PFSK-1 (cell line): ENCODE data around the gene ARL6IP5.

Experiments used
- FOXP2 ChIP-seq: optimal IDR thresholded peaks from 2 replicates; pipeline ENCODE3; 2011; ENCODE audit warnings: borderline replicate concordance, control low read depth, inconsistent platforms; ENCODE audit not compliant: insufficient read depth; ENCODE audit errors: extremely low read length, extremely low read depth
- POLR2AphosphoS5 ChIP-seq: IDR thresholded peaks from 2 replicates; pipeline ENCODE4 v1.6.1; 2012; ENCODE audit warnings: low read depth, mild to moderate bottlenecking, control low read depth, low read length, moderate library complexity
- SIN3A ChIP-seq: IDR thresholded peaks from 2 replicates; pipeline ENCODE4 v1.6.1; 2012; ENCODE audit warnings: mild to moderate bottlenecking, low read length, moderate library complexity, borderline replicate concordance; ENCODE audit not compliant: insufficient read depth
- TAF1 ChIP-seq: IDR thresholded peaks from 2 replicates; pipeline ENCODE4 v1.6.1; 2012; ENCODE audit warnings: low read length, control low read depth, borderline replicate concordance; ENCODE audit not compliant: insufficient read depth
- TF ChIP-seq, protein P1 (sequence below), 2 experiments: IDR thresholded peaks; 2 replicates each; pipeline versions ENCODE4 v1.6.1 to v1.8.0; 2011 to 2012; ENCODE audit warnings: low read depth in 2 of 2, low read length in 2 of 2, control low read depth in 1 of 2, inconsistent platforms in 1 of 2, mild to moderate bottlenecking in 1 of 2, moderate library complexity in 1 of 2; ENCODE audit not compliant: insufficient read depth in 1 of 2

Gene ARL6IP5

GRCh38 chr3:69142797-69143454, 58.2 kb downstream of the ARL6IP5 start:
- TF ChIP-seq FOXP2, result no peak
- TF ChIP-seq, protein P1, sequence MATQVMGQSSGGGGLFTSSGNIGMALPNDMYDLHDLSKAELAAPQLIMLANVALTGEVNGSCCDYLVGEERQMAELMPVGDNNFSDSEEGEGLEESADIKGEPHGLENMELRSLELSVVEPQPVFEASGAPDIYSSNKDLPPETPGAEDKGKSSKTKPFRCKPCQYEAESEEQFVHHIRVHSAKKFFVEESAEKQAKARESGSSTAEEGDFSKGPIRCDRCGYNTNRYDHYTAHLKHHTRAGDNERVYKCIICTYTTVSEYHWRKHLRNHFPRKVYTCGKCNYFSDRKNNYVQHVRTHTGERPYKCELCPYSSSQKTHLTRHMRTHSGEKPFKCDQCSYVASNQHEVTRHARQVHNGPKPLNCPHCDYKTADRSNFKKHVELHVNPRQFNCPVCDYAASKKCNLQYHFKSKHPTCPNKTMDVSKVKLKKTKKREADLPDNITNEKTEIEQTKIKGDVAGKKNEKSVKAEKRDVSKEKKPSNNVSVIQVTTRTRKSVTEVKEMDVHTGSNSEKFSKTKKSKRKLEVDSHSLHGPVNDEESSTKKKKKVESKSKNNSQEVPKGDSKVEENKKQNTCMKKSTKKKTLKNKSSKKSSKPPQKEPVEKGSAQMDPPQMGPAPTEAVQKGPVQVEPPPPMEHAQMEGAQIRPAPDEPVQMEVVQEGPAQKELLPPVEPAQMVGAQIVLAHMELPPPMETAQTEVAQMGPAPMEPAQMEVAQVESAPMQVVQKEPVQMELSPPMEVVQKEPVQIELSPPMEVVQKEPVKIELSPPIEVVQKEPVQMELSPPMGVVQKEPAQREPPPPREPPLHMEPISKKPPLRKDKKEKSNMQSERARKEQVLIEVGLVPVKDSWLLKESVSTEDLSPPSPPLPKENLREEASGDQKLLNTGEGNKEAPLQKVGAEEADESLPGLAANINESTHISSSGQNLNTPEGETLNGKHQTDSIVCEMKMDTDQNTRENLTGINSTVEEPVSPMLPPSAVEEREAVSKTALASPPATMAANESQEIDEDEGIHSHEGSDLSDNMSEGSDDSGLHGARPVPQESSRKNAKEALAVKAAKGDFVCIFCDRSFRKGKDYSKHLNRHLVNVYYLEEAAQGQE (IDR thresholded peaks at IDR 0.05; ENCODE audit: insufficient read depth in 1 of 2, low read depth in 2 of 2, low read length in 2 of 2), result no peak
- TF ChIP-seq SIN3A, result no peak

DNA sequence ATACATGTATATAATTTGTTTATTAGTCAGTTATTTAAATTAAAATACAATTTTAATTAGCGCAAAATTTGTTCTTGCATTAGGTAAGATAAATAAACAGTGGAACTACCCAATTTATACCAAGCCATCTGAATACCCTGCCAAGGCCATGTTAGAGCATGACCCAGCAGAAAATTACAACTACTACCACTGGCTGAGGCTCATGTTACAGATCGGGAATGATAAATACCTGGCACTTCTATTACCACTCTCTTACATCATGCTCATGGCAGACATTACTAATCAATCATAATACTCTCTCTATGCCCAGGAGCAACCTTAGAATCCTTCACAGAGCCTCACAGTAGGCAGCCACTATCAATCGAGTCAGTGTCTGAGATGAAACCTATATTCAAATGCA, 58.9 kb downstream of the ARL6IP5 start:
- TF ChIP-seq, protein P1 (IDR thresholded peaks at IDR 0.05; ENCODE audit: insufficient read depth in 1 of 2, low read depth in 2 of 2, low read length in 2 of 2), result no peak
- TF ChIP-seq FOXP2 (no peak), SIN3A (no peak), POLR2AphosphoS5 (no peak), TAF1 (no peak)

GRCh38 chr3:69144631-69145245, 60.0 kb downstream of the ARL6IP5 start:
- no peak for TF ChIP-seq SIN3A
- TF ChIP-seq FOXP2, result no peak
- TF ChIP-seq, protein P1 (IDR thresholded peaks at IDR 0.05; ENCODE audit: insufficient read depth in 1 of 2, low read depth in 2 of 2, low read length in 2 of 2), result no peak
- no peak for TF ChIP-seq POLR2AphosphoS5
- no peak for TF ChIP-seq TAF1

DNA sequence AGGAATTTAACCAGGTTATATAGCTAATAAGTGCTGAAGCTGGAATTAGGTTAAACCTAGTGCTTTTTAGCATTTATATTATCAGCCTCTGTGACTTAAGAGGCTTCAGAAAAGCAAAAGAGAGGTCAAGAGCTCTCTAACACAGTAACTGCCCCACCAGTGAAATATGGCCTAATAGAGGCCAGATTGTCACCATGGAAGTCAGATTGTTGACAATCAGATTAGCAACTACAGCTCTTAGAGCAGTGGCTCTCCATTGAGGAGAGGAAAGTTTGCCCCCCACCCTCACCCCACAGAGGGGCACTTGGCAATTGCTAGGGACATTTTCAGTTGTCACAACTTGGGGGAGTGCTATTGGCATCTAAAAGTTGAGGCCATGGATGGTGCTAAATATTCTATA, 61.0 kb downstream of the ARL6IP5 start:
- TF ChIP-seq TAF1 (no peak), SIN3A (no peak), FOXP2 (no peak), POLR2AphosphoS5 (no peak)
- TF ChIP-seq, protein P1 (IDR thresholded peaks at IDR 0.05; ENCODE audit: insufficient read depth in 1 of 2, low read depth in 2 of 2, low read length in 2 of 2), result no peak

DNA sequence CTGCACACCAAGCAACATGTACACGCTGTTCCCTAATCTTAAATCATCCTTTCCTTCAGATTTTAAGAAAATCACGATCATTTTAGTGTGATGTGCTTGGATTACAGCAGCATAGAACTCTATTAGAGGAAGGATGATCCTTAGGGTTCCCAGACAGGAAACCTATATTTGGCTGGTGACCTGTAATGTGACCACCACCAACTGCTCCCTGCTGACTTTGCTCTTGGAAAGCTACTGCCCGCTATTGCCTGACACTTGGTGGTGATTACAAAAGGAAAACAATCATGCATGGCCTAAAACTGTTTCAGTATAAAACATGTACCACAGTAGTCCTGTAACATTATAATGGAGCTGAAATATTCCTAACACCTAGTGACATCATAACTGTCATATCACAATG, 64.8 kb downstream of the ARL6IP5 start:
- TF ChIP-seq TAF1, result no peak
- no peak for TF ChIP-seq SIN3A
- TF ChIP-seq, protein P1 (IDR thresholded peaks at IDR 0.05; ENCODE audit: insufficient read depth in 1 of 2, low read depth in 2 of 2, low read length in 2 of 2), result no peak
- TF ChIP-seq FOXP2, result no peak
- TF ChIP-seq POLR2AphosphoS5, result no peak
